GM12878 (cell line): ENCODE data around the gene SEMA3A.

Source experiments
- ATF3 ChIP-seq: IDR thresholded peaks from 2 replicates; pipeline ENCODE4 v1.6.1; 2011; ENCODE audit warnings: low read depth, mild to moderate bottlenecking, low read length, moderate library complexity, borderline replicate concordance; ENCODE audit errors: extremely low read depth
- CTCF ChIP-seq, 3 experiments: IDR thresholded peaks in 2 of 3; conservative IDR thresholded peaks in 1 of 3; 2 replicates each; pipeline ENCODE4 v1.5.1; 2011; ENCODE audit warnings: low read depth in 3 of 3, low read length in 3 of 3, mild to moderate bottlenecking in 3 of 3, control low read depth in 2 of 3, moderate library complexity in 2 of 3, inconsistent platforms in 1 of 3, mixed read lengths in 1 of 3; ENCODE audit not compliant: control insufficient read depth in 2 of 3, insufficient read depth in 1 of 3; ENCODE audit errors: extremely low read depth in 1 of 3

GRCh38 chr7:84057576-84057975 is 137.0 kb downstream of the SEMA3A start:
- TF ChIP-seq CTCF (IDR thresholded peaks at IDR 0.05 in 2 of 3, conservative IDR thresholded peaks at IDR 0.05 in 1 of 3; ENCODE audit: control insufficient read depth in 2 of 3, extremely low read depth in 1 of 3, insufficient read depth in 1 of 3, low read depth in 3 of 3, low read length in 3 of 3) (no peak), ATF3 (no peak)
